SK-N-SH (cell line): ENCODE data around the gene GNG5. TPM values are rescaled to one million over a fixed set of nuclear protein-coding genes. Genes with fewer than 3 reads are reported as not detected.

Experiments
- CTCF ChIA-PET: fragments of 300-600, 350-600 bp; formaldehyde crosslinking; extraction: SDS; loops from one replicate; lab custom pipeline; 2021; lab: Yijun Ruan, JAX
- POLR2A ChIA-PET: fragments of 350-600 bp; sonication (Branson Sonifier 250); formaldehyde crosslinking; extraction: SDS; loops from one replicate; lab custom pipeline; 2020; ENCODE audit warnings: antibody characterized with exemption, inconsistent platforms; lab: Yijun Ruan, JAX
- DNase-seq: peaks from one replicate; pipeline ENCODE4 v3.0.0; 2012
- H2AFZ ChIP-seq: fragments of 200-600 bp; sonication (generic); 2 replicates; pipeline ENCODE4 v1.8.1; 2016; ENCODE audit warnings: antibody characterized with exemption, mild to moderate bottlenecking, low read depth
- H3F3A ChIP-seq: fragments of 200-600 bp; sonication (generic); replicated peaks from 2 replicates; pipeline ENCODE3; 2016; ENCODE audit warnings: antibody characterized with exemption, mild to moderate bottlenecking; ENCODE audit not compliant: insufficient read depth
- H3K27ac ChIP-seq, 2 experiments: fragments of 200-500 bp in 1 of 2; fragments of 200-600 bp in 1 of 2; sonication (Bioruptor generic) in 1 of 2; sonication (generic), shearing (Covaris generic) in 1 of 2; 2 replicates each; pipeline versions ENCODE4 v1.5.1 to v1.6.1; 2014 to 2016; ENCODE audit warnings: low read depth in 2 of 2, inconsistent platforms in 1 of 2, low read length in 1 of 2, mild to moderate bottlenecking in 1 of 2, mixed read lengths in 1 of 2
- H3K27me3 ChIP-seq: fragments of 200-600 bp; sonication (generic), shearing (Covaris generic); 2 replicates; pipeline ENCODE4 v1.6.1; 2016; ENCODE audit warnings: mixed run types; ENCODE audit not compliant: insufficient read depth
- H3K36me3 ChIP-seq, 2 experiments: fragments of 200-500 bp in 1 of 2; fragments of 200-600 bp in 1 of 2; sonication (Bioruptor generic) in 1 of 2; sonication (generic) in 1 of 2; replicated peaks in 1 of 2; 2 replicates each; pipeline versions ENCODE3 to v1.5.1; 2014 to 2016; ENCODE audit warnings: low read length in 1 of 2, mild to moderate bottlenecking in 1 of 2; ENCODE audit not compliant: insufficient read depth in 2 of 2, control insufficient read depth in 1 of 2
- H3K4me1 ChIP-seq, 2 experiments: fragments of 200-500 bp in 1 of 2; fragments of 200-600 bp in 1 of 2; sonication (Bioruptor generic) in 1 of 2; sonication (generic), shearing (Covaris generic) in 1 of 2; 2 replicates each; pipeline versions ENCODE4 v1.5.1 to v1.6.1; 2014 to 2016; ENCODE audit warnings: low read depth in 1 of 2, low read length in 1 of 2, mixed run types in 1 of 2; ENCODE audit not compliant: insufficient read depth in 2 of 2, control insufficient read depth in 1 of 2
- H3K4me2 ChIP-seq: fragments of 200-600 bp; sonication (generic), shearing (Covaris generic); 2 replicates; pipeline ENCODE4 v1.6.1; 2017; ENCODE audit warnings: mixed run types
- H3K4me3 ChIP-seq, 2 experiments: fragments of 200-500 bp in 1 of 2; fragments of 200-600 bp in 1 of 2; sonication (Bioruptor generic) in 1 of 2; sonication (generic), shearing (Covaris generic) in 1 of 2; 2 replicates each; pipeline versions ENCODE4 v1.5.1 to v1.8.1; 2014 to 2016; ENCODE audit warnings: low read depth in 2 of 2, inconsistent platforms in 1 of 2, low read length in 1 of 2, mild to moderate bottlenecking in 1 of 2, mixed read lengths in 1 of 2, moderate library complexity in 1 of 2
- H3K79me2 ChIP-seq: fragments of 200-600 bp; sonication (generic); 2 replicates; pipeline ENCODE4 v1.8.1; 2017; ENCODE audit warnings: mild to moderate bottlenecking; ENCODE audit not compliant: insufficient read depth
- H3K9ac ChIP-seq: fragments of 200-600 bp; sonication (generic); 2 replicates; pipeline ENCODE4 v1.6.1; 2017; ENCODE audit warnings: mixed run types
- H3K9me2 ChIP-seq: fragments of 200-600 bp; sonication (generic); 2 replicates; pipeline ENCODE4 v1.6.1; 2017; ENCODE audit warnings: mixed run types
- H3K9me3 ChIP-seq: fragments of 200-600 bp; sonication (generic); 2 replicates; pipeline ENCODE4 v1.6.1; 2017; ENCODE audit warnings: mixed run types, mild to moderate bottlenecking, moderate library complexity
- H4K20me1 ChIP-seq: fragments of 200-600 bp; sonication (generic); 2 replicates; pipeline ENCODE4 v1.6.1; 2017; ENCODE audit warnings: mild to moderate bottlenecking, mixed run types; ENCODE audit not compliant: insufficient read depth
- EP300 ChIP-seq, 2 experiments: IDR thresholded peaks; 2 replicates each; pipeline versions ENCODE4 v1.4.0 to v1.6.1; 2012; ENCODE audit warnings: borderline replicate concordance in 1 of 2, low read depth in 1 of 2, low read length in 1 of 2
- EZH2phosphoT487 ChIP-seq: fragments of 200-600 bp; sonication (generic); IDR thresholded peaks from 2 replicates; pipeline ENCODE4 v1.6.1; 2017; ENCODE audit warnings: low read depth, mixed run types, mild to moderate bottlenecking, antibody characterized with exemption, moderate library complexity, borderline replicate concordance
- FOXM1 ChIP-seq: IDR thresholded peaks from 2 replicates; pipeline ENCODE4 v1.4.0; 2012; ENCODE audit warnings: low read depth, mild to moderate bottlenecking
- GABPA ChIP-seq: IDR thresholded peaks from 2 replicates; pipeline ENCODE4 v1.4.0; 2012; ENCODE audit warnings: low read depth, mild to moderate bottlenecking
- MEF2A ChIP-seq: IDR thresholded peaks from 2 replicates; pipeline ENCODE4 v1.4.0; 2012; ENCODE audit warnings: low read depth, borderline replicate concordance
- MXI1 ChIP-seq: IDR thresholded peaks from 2 replicates; pipeline ENCODE4 v1.6.1; 2012; ENCODE audit warnings: mild to moderate bottlenecking, low read depth, low read length, improper control_type of control experiment
- NFIC ChIP-seq: IDR thresholded peaks from 2 replicates; pipeline ENCODE4 v1.4.0; 2012; ENCODE audit warnings: borderline replicate concordance
- NRF1 ChIP-seq: IDR thresholded peaks from 2 replicates; pipeline ENCODE4 v1.6.1; 2012; ENCODE audit warnings: low read depth, mild to moderate bottlenecking, low read length
- PBX3 ChIP-seq: IDR thresholded peaks from 2 replicates; pipeline ENCODE4; 2012
- POLR2AphosphoS5 ChIP-seq: IDR thresholded peaks from 2 replicates; pipeline ENCODE4 v1.6.1; 2012; ENCODE audit warnings: low read depth, low read length
- SIN3A ChIP-seq: IDR thresholded peaks from 2 replicates; pipeline ENCODE4 v1.6.1; 2012; ENCODE audit warnings: low read depth, mild to moderate bottlenecking, low read length, moderate library complexity, borderline replicate concordance
- SMC3 ChIP-seq: IDR thresholded peaks from 2 replicates; pipeline ENCODE4 v1.6.1; 2012; ENCODE audit warnings: low read depth, low read length, improper control_type of control experiment
- TCF12 ChIP-seq: IDR thresholded peaks from 2 replicates; pipeline ENCODE4 v1.4.0; 2012
- WGBS: methylation state at CpG from one replicate; pipeline ENCODE4 v1.1.6; 2017; ENCODE audit warnings: low lambda C conversion rate; 5-methylcytosine and 5-hydroxymethylcytosine counted together
- polyA plus RNA-seq, 3 experiments: library from polyadenylated mRNA; depleted of rRNA; stranded (reverse); fragments of >200 nt; gene quantifications; 2 replicates each; pipeline ENCODE4 v1.2.3, GENCODE V29; 2012
- TF ChIP-seq, protein P1 (sequence below): fragments of 150-350 bp; IDR thresholded peaks from 2 replicates; pipeline ENCODE4 v1.6.1; 2017; ENCODE audit warnings: antibody characterized with exemption, low read length, low read depth, borderline replicate concordance
- TF ChIP-seq, protein P2 (sequence below): IDR thresholded peaks from 2 replicates; pipeline ENCODE4 v1.4.0; 2012; ENCODE audit warnings: low read depth, borderline replicate concordance
- TF ChIP-seq, protein P3 (sequence below): IDR thresholded peaks from 2 replicates; pipeline ENCODE4 v1.4.0; 2012; ENCODE audit warnings: low read depth

Gene GNG5
- polyA plus RNA-seq, 1 of the 3 experiments (the other 2 are of a cell fraction): 104 TPM

- WGBS: 4% methylated on average over 16 of the region's 47 CpGs
These were observed 834 bp downstream of the GNG5 start for GRCh38 chr1:84505493-84506001.

DNA sequence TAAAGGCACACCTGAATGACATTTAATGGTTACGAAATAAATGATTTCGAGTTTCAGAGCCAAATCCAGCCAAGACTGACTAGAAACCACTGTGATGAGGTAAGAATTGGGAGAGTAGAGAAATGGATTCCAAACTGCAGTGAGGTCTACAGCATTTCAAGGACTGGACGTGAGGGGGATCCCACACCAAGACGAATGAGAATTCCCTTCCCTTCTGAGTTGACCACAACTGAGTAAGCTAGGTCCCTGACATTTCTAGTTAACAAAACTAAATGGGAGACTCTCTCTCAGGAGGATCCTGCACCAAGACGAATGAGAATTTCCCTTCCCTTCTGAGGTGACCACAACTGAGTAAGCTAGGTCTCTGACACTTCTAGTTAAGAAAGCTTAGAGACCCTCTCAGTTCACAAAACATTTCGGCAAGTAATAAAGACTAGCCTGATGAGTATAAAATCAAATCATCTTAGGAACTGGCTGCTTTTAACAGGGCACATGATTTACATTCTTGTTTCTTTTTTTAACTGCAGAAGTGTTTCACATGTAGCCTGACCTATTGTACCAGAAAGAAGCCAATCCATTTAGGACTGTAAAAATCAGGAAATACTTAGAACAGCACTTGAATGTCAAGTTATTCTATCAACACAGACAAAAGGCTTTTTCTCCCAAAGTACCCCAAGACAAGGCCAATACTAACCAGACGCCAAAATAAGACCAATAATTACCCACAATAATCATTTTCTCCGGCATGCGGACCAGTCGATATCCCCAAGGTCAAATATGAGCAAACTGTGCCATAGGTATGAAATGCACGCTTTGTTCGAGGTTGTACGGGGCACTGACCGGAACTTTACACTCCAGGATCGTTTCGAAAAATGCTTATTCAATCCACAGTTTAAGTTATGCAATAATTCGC is 1.5 kb downstream of the GNG5 start:
- no peaks in the 10 kb centered on the region for H3K9me2 ChIP-seq
- H4K20me1 ChIP-seq: peaks cover 51% of the 10 kb centered on the region
- no peak overlapping the region for H2AFZ ChIP-seq
- peak overlapping the region; percentile 86 for H3K4me2 ChIP-seq
- 7% methylated on average over 17 of the region's 17 CpGs for WGBS
- H3K79me2 ChIP-seq: peaks cover 73% of the 10 kb centered on the region
- peak overlapping the region; percentile 93 for H3K9ac ChIP-seq
- H3K36me3 ChIP-seq: peaks cover 16 to 29% of the 10 kb centered on the region in 2 experiments
- CTCF ChIA-PET: interaction anchor here (0.7 to 4.2 kb wide), 8 partner anchors 24 to 440 kb away, joined by 3 to 28 read pairs (median 3); no protein-coding TSS in a partner anchor
- H3K27ac ChIP-seq: peak overlapping the region; percentile 94 to 99
- H3K4me1 ChIP-seq: peaks cover 8 to 21% of the 10 kb centered on the region in 2 experiments; a peak in 3 of 4 replicates
- peak; percentile 23 for DNase-seq
- 0 out of 2 replicates have a peak, but pooled peaks cover 8% of the 10 kb centered on the region for H3K9me3 ChIP-seq
- peaks cover 3% of the 10 kb centered on the region for H3F3A ChIP-seq
- peak overlapping the region; percentile 71 to 81 for H3K4me3 ChIP-seq
- POLR2A ChIA-PET: interaction anchor here (0.7 to 1.9 kb wide), 5 partner anchors 25 to 341 kb away, joined by 3 to 12 read pairs (median 4); partner anchors contain the start of gene CTBS
- no peaks in the 10 kb centered on the region for H3K27me3 ChIP-seq
- TF ChIP-seq EP300 (IDR thresholded peaks at IDR 0.05; ENCODE audit: borderline replicate concordance in 1 of 2, low read depth in 1 of 2, low read length in 1 of 2): no peak
- no peak for TF ChIP-seq GABPA
- TF ChIP-seq NRF1: no peak
- TF ChIP-seq MEF2A: no peak
- TF ChIP-seq MXI1: peak; percentile 19; the same call in 1 of the 2 replicates
- no peak for TF ChIP-seq TCF12
- no peak for TF ChIP-seq PBX3
- TF ChIP-seq SIN3A: 0 out of 2 replicates have a peak, but pooled peaks have one; percentile 42
- no peak for TF ChIP-seq FOXM1
- no peak for TF ChIP-seq POLR2AphosphoS5
- no peak for TF ChIP-seq EZH2phosphoT487
- TF ChIP-seq SMC3: no peak
- TF ChIP-seq, protein P1, sequence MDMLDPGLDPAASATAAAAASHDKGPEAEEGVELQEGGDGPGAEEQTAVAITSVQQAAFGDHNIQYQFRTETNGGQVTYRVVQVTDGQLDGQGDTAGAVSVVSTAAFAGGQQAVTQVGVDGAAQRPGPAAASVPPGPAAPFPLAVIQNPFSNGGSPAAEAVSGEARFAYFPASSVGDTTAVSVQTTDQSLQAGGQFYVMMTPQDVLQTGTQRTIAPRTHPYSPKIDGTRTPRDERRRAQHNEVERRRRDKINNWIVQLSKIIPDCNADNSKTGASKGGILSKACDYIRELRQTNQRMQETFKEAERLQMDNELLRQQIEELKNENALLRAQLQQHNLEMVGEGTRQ: no peak
- no peak for TF ChIP-seq NFIC
- TF ChIP-seq, protein P2, sequence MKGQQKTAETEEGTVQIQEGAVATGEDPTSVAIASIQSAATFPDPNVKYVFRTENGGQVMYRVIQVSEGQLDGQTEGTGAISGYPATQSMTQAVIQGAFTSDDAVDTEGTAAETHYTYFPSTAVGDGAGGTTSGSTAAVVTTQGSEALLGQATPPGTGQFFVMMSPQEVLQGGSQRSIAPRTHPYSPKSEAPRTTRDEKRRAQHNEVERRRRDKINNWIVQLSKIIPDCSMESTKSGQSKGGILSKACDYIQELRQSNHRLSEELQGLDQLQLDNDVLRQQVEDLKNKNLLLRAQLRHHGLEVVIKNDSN: no peak
- TF ChIP-seq, protein P3, sequence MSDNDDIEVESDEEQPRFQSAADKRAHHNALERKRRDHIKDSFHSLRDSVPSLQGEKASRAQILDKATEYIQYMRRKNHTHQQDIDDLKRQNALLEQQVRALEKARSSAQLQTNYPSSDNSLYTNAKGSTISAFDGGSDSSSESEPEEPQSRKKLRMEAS: no peak

More at GRCh38 chr1:84505493-84506001, 834 bp downstream of the GNG5 start:
- TF ChIP-seq, protein P2: peak; percentile 7; the same call in 1 of the 2 replicates
- no peak for TF ChIP-seq EP300 (IDR thresholded peaks at IDR 0.05; ENCODE audit: borderline replicate concordance in 1 of 2, low read depth in 1 of 2, low read length in 1 of 2)
- 0 out of 2 replicates have a peak, but pooled peaks have one; percentile 9 for TF ChIP-seq SIN3A
- 0 out of 2 replicates have a peak, but pooled peaks have one; percentile 4 for TF ChIP-seq TCF12
- TF ChIP-seq, protein P3: 0 out of 2 replicates have a peak, but pooled peaks have one; percentile 30
- Histone ChIP-seq H3K27ac (peak overlapping the region; percentile 94 to 99), H3K9ac (peak overlapping the region; percentile 93), H3F3A (peaks cover 4% of the 10 kb centered on the region), H2AFZ (no peak overlapping the region; the same call in 1 of the 2 replicates), H3K79me2 (peaks cover 66% of the 10 kb centered on the region), H3K4me1 (peaks cover 8 to 21% of the 10 kb centered on the region in 2 experiments; a peak in 3 of 4 replicates), H4K20me1 (peaks cover 45% of the 10 kb centered on the region), H3K9me3 (0 out of 2 replicates have a peak, but pooled peaks cover 8% of the 10 kb centered on the region), H3K4me3 (peak overlapping the region; percentile 71 to 81), H3K27me3 (no peaks in the 10 kb centered on the region), H3K4me2 (peak overlapping the region; percentile 86), H3K9me2 (no peaks in the 10 kb centered on the region), H3K36me3 (peaks cover 9 to 22% of the 10 kb centered on the region in 2 experiments)
- CTCF ChIA-PET: interaction anchor here (1.1 to 4.2 kb wide), 3 partner anchors 54 to 248 kb away, joined by 3 to 28 read pairs (median 3); no protein-coding TSS in a partner anchor
- POLR2A ChIA-PET: interaction anchor here (0.7 to 1.9 kb wide), 9 partner anchors 25 to 341 kb away, joined by 3 to 12 read pairs (median 4); partner anchors contain the start of gene CTBS
- DNase-seq: peak; percentile 87
